ENCODE results near the gene RNF38. TPM values are rescaled to one million over a fixed set of nuclear protein-coding genes. Genes with fewer than 3 reads are reported as not detected.
"Not testable (repeated sequence)": the region's sequence is repeated elsewhere in the genome, so short reads cannot be mapped to it uniquely, and the experiment has no call there.

The RNF38 gene
- total RNA-seq, 1 donor from 2014 or later: 20.1 TPM

DNA sequence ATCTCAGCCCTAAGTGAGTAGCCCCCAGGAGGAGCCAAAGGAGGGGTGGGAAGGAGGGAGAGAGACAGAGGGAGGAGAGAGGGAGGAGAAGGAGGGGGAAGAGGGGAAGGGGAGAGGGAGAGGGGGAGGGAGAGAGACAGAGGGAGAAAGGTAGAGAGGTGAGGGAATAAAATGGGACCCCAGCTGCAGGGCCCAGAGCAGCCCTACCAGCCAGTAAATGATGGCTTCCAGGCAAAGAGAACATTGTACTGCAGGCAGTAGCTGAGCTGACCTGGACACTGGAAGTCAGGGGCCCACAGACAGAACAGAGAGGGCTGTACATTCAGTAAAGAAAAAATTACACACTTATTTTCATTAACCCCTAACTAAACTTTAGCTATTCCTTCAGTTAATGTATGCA lies 84.0 kb downstream of the RNF38 start:
- intact Hi-C loops (cut with DNase I): no loop called here
- DNase-seq (no peak), ATAC-seq (ENCODE audit: poor library complexity) (no peak)

DNA sequence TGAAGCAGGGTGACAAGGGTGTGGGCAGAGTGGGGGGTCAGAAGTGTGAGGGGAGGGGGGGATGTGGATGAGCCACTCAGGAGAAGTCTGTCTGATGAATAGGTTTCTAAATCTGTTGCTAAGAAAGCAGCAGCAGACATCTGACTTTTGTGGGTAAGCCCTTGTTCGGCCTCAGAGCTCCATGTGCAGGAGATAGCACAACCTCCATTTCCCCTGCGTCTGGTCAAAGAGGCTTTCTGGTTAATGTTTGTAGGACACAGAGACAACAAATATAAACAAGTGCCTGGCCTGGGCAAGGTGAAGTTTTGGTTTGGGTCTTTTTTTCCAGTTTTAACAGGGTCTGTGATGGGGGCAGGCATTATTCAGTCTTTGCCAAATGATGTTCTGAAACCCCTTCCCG lies 84.8 kb downstream of the RNF38 start:
- ATAC-seq (ENCODE audit: poor library complexity) (no peak), DNase-seq (no peak)
- intact Hi-C loops (cut with DNase I): no loop called here

DNA sequence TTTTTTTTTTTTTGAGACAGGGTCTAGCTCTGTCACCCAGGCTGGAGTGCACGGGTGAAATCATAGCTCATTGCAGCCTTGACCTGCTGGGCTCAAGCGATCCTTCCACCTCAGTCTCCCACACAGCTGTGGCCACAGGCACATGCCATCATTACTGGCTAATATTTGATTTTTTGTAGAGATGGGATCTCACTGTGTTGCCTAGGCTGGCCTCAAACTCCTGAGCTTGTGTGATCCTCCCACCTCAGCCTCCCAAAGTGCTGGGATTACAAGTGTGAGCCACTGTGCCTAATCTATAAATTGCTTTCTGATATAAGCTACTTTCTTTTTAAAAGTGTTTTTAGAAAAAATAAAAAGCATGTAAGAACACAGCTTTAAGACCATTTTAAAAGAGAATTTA lies 85.3 kb downstream of the RNF38 start:
- ATAC-seq (ENCODE audit: poor library complexity) (no peak), DNase-seq (no peak)
- intact Hi-C loops (cut with DNase I): no loop called here

GRCh38 chr9:36306471-36307306 lies 93.4 kb downstream of the RNF38 start:
- no peak for DNase-seq
- ATAC-seq (ENCODE audit: poor library complexity): no peak
- intact Hi-C loops (cut with DNase I): no loop called here

DNA sequence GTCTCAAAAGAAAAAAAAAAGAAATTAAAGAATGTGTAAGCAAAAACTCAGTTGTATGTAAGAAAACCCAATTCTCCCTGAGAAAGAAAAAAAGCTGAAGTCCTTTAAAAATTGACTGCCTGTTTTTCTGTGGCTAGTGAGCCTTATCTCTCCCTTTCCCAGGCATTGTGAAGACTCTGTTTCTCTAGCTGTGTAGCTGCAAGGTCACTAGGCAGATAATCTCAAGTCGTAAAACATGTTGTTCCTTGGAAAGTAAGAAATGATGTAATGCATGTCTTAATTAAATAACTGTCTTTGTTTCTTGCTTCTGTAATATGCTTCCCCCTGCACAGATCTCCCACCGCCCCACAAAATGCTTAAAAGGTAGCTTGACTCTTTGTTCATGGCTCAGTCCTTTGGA lies 95.7 kb downstream of the RNF38 start:
- intact Hi-C loops (cut with DNase I); ATAC-seq (ENCODE audit: poor library complexity); DNase-seq: not testable (repeated sequence)

DNA sequence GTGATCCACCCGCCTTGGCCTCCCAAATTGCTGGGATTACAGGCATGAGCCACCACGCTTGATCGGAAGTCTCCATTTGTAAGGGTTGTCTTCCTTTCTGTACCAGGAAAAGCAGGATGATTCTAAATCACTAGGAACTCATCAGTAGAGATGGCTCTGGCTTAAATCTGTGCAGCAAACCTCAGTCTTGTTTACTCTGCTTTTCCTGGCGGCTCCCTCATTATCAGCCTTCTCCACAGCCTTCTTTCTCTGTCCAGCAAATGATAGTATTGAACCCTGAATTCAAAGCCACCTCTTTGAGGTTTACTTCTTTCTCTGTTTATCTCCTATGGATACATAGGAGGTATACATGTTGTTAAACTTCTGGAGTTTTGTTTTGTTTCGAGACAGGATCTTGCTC lies 98.8 kb downstream of the RNF38 start:
- ATAC-seq (ENCODE audit: poor library complexity) (no peak), DNase-seq (no peak)
- intact Hi-C loops (cut with DNase I): no loop called here

DNA sequence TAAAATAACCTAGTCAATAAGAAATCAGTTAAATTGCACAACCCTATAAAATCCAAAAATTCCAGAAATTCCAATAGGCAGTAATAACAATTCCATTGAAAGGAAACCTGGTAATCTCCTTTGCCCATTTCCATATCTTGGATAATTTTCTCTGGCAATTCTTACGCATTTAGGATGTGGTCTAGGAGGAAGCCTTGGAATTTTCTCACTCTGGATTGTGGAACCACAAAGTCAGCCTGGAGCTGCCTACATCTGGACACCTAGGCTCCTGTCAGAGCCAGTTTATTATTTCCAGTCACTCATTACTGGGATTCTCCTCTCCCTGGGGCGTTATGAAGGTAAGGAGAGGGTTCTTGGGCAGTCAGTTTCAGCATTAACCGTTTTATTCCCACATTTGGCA lies 101.5 kb downstream of the RNF38 start:
- ATAC-seq (ENCODE audit: poor library complexity): no peak
- DNase-seq: no peak
- intact Hi-C loops (cut with DNase I): no loop called here

- no peak for DNase-seq
- intact Hi-C loops (cut with DNase I): no loop called here
- ATAC-seq (ENCODE audit: poor library complexity): no peak
These were observed 102.3 kb downstream of the RNF38 start for GRCh38 chr9:36297798-36298197.

DNA sequence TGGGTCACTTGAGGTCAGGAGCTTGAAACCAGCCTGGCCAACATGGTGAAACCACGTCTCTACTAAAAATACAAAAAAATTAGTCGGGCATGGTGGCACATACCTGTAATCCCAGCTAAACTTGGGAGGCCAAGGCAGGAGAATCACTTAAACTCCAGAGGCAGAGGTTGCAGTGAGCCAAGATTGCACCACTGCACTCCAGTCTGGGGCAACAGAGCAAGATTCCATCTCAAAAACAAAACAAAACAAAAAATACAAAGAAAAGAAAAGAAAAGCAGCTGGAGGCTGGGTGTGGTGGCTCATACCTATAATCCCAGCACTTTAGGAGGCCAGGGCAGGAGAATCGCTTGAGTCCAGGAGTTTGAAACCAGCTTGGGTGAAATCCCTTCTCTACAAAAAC lies 105.1 kb downstream of the RNF38 start:
- ATAC-seq (ENCODE audit: poor library complexity); intact Hi-C loops (cut with DNase I); DNase-seq: not testable (repeated sequence)

DNA sequence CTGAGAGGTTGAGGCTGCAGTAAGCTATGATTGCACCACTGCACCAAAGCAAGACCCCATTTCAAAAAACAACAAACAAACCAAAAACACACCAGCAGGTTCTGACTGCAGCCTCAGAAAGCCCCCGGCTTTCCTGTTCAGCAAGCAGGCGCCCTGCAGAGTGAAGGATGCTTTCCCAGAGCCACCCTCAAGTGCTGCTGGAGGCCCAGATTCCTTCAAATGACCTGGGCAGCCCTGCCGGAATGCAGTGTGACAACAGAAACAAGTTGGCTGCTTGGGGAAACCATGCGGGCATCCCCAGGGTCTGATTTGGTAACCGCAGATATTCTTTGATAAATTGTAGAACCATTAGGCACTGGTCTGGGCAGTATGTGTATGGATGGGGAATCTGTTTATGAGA lies 106.2 kb downstream of the RNF38 start:
- no peak for DNase-seq
- ATAC-seq (ENCODE audit: poor library complexity): no peak
- intact Hi-C loops (cut with DNase I): no loop called here

GRCh38 chr9:36293171-36293570 lies 106.9 kb downstream of the RNF38 start:
- DNase-seq (no peak), ATAC-seq (ENCODE audit: poor library complexity) (no peak)
- intact Hi-C loops (cut with DNase I): no loop called here

GRCh38 chr9:36292641-36293040 lies 107.4 kb downstream of the RNF38 start:
- intact Hi-C loops (cut with DNase I): no loop called here
- no peak for DNase-seq
- no peak for ATAC-seq (ENCODE audit: poor library complexity)

DNA sequence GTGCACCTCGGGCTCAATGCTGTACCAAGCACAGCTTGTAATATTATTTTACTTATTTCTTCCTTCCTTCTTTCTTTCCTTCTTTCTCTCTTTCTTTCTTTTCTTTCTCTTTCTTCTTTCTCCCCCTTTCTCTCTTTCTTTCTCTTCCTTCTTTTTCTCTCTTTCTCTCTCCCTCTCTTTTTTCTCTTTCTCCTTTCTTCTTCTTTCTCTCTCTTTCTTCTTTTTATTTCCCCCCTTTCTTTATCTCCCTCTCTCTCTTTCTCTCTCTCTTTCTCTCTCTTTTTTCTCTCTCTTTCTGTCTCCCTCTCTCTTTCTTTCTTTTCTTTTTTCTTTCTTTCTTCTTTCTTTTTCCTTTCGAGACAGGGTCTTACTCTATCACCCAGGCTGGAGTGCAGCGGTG lies 109.1 kb downstream of the RNF38 start:
- DNase-seq (no peak), ATAC-seq (ENCODE audit: poor library complexity) (no peak)
- intact Hi-C loops (cut with DNase I): no loop called here

GRCh38 chr9:36289836-36290435 lies 110.1 kb downstream of the RNF38 start:
- DNase-seq (no peak), ATAC-seq (ENCODE audit: poor library complexity) (no peak)
- intact Hi-C loops (cut with DNase I): no loop called here

- intact Hi-C loops (cut with DNase I): no loop called here
- ATAC-seq (ENCODE audit: poor library complexity): no peak
These were observed 112.0 kb downstream of the RNF38 start for GRCh38 chr9:36288070-36288469.

More at GRCh38 chr9:36288070-36288469, 112.0 kb downstream of the RNF38 start:
- DNase-seq: no peak

Other genes starting within 250 kb of the RNF38 start
- not detected for gene CCIN, start 230.9 kb downstream of the RNF38 start, total RNA-seq
- 63.0 TPM for gene CLTA, start 209.3 kb downstream of the RNF38 start, total RNA-seq
- 12.4 TPM for gene GNE, start 141.8 kb downstream of the RNF38 start, total RNA-seq
- 0.48 TPM for gene MELK, start 172.6 kb upstream of the RNF38 start, total RNA-seq

All from Right ventricle myocardium superior (tissue), 1 donor.